Measurements from ENCODE around the gene PALLD. TPM values are rescaled to one million over a fixed set of nuclear protein-coding genes. Genes with fewer than 3 reads are reported as not detected.
A peak's percentile ranks its signal among the peaks of the same experiment; 100 is the strongest.

PALLD gene
- total RNA-seq, 1 experiment from 2014 or later: 166 TPM

GRCh38 chr4:168920441-168921065, 423.7 kb downstream of the PALLD start (continued):
- TF ChIP-seq CEBPB (IDR thresholded peaks at IDR 0.05; ENCODE audit: low read depth) (no peak), EGR1 (IDR thresholded peaks at IDR 0.05; ENCODE audit: low read depth) (no peak), ZBTB33 (IDR thresholded peaks at IDR 0.05; ENCODE audit: extremely low read depth, insufficient replicate concordance, low read length) (no peak), ZNF274 (IDR thresholded peaks at IDR 0.05; ENCODE audit: low read depth, low read length) (no peak), TCF7L2 (IDR thresholded peaks at IDR 0.05; ENCODE audit: borderline replicate concordance, extremely low read depth, insufficient read depth, insufficient read length) (no peak), POLR2A (IDR thresholded peaks at IDR 0.05; ENCODE audit: borderline replicate concordance, extremely low read depth, insufficient read depth, insufficient read length) (no peak), RAD21 (IDR thresholded peaks at IDR 0.05; ENCODE audit: low read depth) (no peak), SP1 (IDR thresholded peaks at IDR 0.05; ENCODE audit: low read depth) (no peak)

GRCh38 chr4:168923526-168924194, 426.8 kb downstream of the PALLD start:
- intact Hi-C loops (cut with micrococcal nuclease): loop anchor here (1.0 to 2.0 kb wide), 4 partner anchors 81 to 643 kb away; no protein-coding TSS in a partner anchor
- peaks cover 37 to 59% of the 10 kb centered on the region in 2 experiments for H3K36me3 ChIP-seq (ENCODE audit: control insufficient read depth in 1 of 2, insufficient read depth in 2 of 2, low read length in 2 of 2)
- RAD21 ChIA-PET (ENCODE audit: low non-redundant PET in 1 of 2, low total read pairs in 2 of 2, uncharacterized antibody in 2 of 2, unreplicated experiment in 2 of 2): no interaction called here

More at GRCh38 chr4:168923526-168924194, 426.8 kb downstream of the PALLD start:
- H3K9me3 ChIP-seq (ENCODE audit: control insufficient read depth in 1 of 2, insufficient read depth in 1 of 2, low read depth in 1 of 2, low read length in 2 of 2): no peaks in the 10 kb centered on the region
- CTCF ChIA-PET: interaction anchor here (0.8 to 2.3 kb wide), 10 partner anchors 87 to 689 kb away, joined by 3 to 7 read pairs (median 4); partner anchors contain the start of genes CBR4 and NEK1
- H3K4me1 ChIP-seq (ENCODE audit: control insufficient read depth in 1 of 2, insufficient read depth in 2 of 2, low read length in 2 of 2): no peaks in the 10 kb centered on the region
- DNase-seq (ENCODE audit: low read depth, low spot score): peak; percentile 61
- H3K27ac ChIP-seq (ENCODE audit: low read depth, low read length): peak overlapping the region; percentile 17; the same call in 1 of the 2 replicates
- POLR2A ChIA-PET: no interaction called here
- H3K9me2 ChIP-seq (ENCODE audit: insufficient read depth): no peaks in the 10 kb centered on the region
- H2AFZ ChIP-seq (ENCODE audit: low read depth, low read length, poor library complexity, severe bottlenecking): no peak overlapping the region
- no peaks in the 10 kb centered on the region for H3K79me2 ChIP-seq (ENCODE audit: insufficient read depth, low read length)
- no peaks in the 10 kb centered on the region for H3K27me3 ChIP-seq (ENCODE audit: insufficient read depth, low read length)
- H3K4me3 ChIP-seq (replicated peaks in 1 of 2; ENCODE audit: low read depth in 1 of 2, low read length in 2 of 2): no peak overlapping the region
- H3K4me2 ChIP-seq (ENCODE audit: low read length): no peak overlapping the region
- peak; percentile 84 for ATAC-seq
- TF ChIP-seq SRF (IDR thresholded peaks at IDR 0.05; ENCODE audit: low read depth) (no peak), RAD21 (IDR thresholded peaks at IDR 0.05; ENCODE audit: low read depth) (peak; percentile 78), EGR1 (IDR thresholded peaks at IDR 0.05; ENCODE audit: low read depth) (no peak), CBX3 (IDR thresholded peaks at IDR 0.05; ENCODE audit: low read depth) (0 out of 2 replicates have a peak, but pooled peaks have one; percentile 18), CTCF (IDR thresholded peaks at IDR 0.05 in 2 of 3, conservative IDR thresholded peaks at IDR 0.05 in 1 of 3; ENCODE audit: borderline replicate concordance in 1 of 3, insufficient read depth in 1 of 3, low read depth in 2 of 3, low read length in 2 of 3) (peak; percentile 63 to 83 (median 74)), YY1 (IDR thresholded peaks at IDR 0.05; ENCODE audit: extremely low read depth, insufficient replicate concordance, low read depth, low read length) (peak; percentile 63)
- H3K9ac ChIP-seq (ENCODE audit: low read length): no peak overlapping the region
- no peaks in the 10 kb centered on the region for H4K20me1 ChIP-seq (ENCODE audit: insufficient read depth)
- BruUV-seq (replicated peaks): no TSS peak
